GM19043 (cell line): Measurements from ENCODE around the gene TNFRSF1A.

Source experiments
- ATAC-seq: cut with Tn5 transposase; IDR thresholded peaks from one replicate; pipeline ENCODE4 v1.9.1; 2021; ENCODE audit warnings: low read depth; ENCODE audit not compliant: unreplicated experiment

The TNFRSF1A gene

GRCh38 chr12:6374786-6375160 lies 32.9 kb upstream of the TNFRSF1A start:
- ATAC-seq, result no peak

- no peak for ATAC-seq
Measured at GRCh38 chr12:6374028-6374785, 32.3 kb upstream of the TNFRSF1A start.

- no peak for ATAC-seq
Measured at GRCh38 chr12:6373022-6373787, 31.3 kb upstream of the TNFRSF1A start.

- ATAC-seq, result no peak
Measured at GRCh38 chr12:6372403-6373003, 30.6 kb upstream of the TNFRSF1A start.

- no peak for ATAC-seq
Measured at GRCh38 chr12:6370994-6371754, 29.3 kb upstream of the TNFRSF1A start.

- no peak for ATAC-seq
Measured at GRCh38 chr12:6370576-6370935, 28.7 kb upstream of the TNFRSF1A start.

- ATAC-seq, result no peak
Measured at GRCh38 chr12:6369916-6370575, 28.2 kb upstream of the TNFRSF1A start.

- ATAC-seq, result no peak
Measured at GRCh38 chr12:6368906-6369525, 27.1 kb upstream of the TNFRSF1A start.

- ATAC-seq, result no peak
Measured at GRCh38 chr12:6367969-6368892, 26.4 kb upstream of the TNFRSF1A start.

- peak; percentile 69 for ATAC-seq
Measured at GRCh38 chr12:6367065-6367968, 25.4 kb upstream of the TNFRSF1A start.

- ATAC-seq, result no peak
Measured at GRCh38 chr12:6364044-6364374, 22.1 kb upstream of the TNFRSF1A start.

- ATAC-seq, result no peak
Measured at GRCh38 chr12:6363330-6364043, 21.6 kb upstream of the TNFRSF1A start.

- ATAC-seq, result no peak
Measured at GRCh38 chr12:6363010-6363329, 21.1 kb upstream of the TNFRSF1A start.

GRCh38 chr12:6362403-6362802 lies 20.5 kb upstream of the TNFRSF1A start:
- no peak for ATAC-seq

- ATAC-seq, result no peak
Measured at GRCh38 chr12:6361834-6362233, 20.0 kb upstream of the TNFRSF1A start.

GRCh38 chr12:6360578-6361490 lies 19.0 kb upstream of the TNFRSF1A start:
- ATAC-seq, result no peak
